A673 (cell line): ENCODE data around the gene SLC19A1. TPM values are rescaled to one million over a fixed set of nuclear protein-coding genes. Genes with fewer than 3 reads are reported as not detected.

Experiments
- BruUV-seq: library from RNA; stranded (reverse); fragments of 400-500 nt; replicated peaks from 2 replicates; lab custom pipeline; 2021; lab: Mats Ljungman, UMichigan
- CTCF ChIA-PET: fragments of 300-600 bp; sonication (Branson Sonifier 250); formaldehyde crosslinking; loops from one replicate; lab custom pipeline; 2022; ENCODE audit warnings: antibody characterized with exemption; lab: Charles Lee
- POLR2A ChIA-PET: fragments of 300-600 bp; sonication (Branson Sonifier 250); formaldehyde crosslinking; loops from one replicate; lab custom pipeline; 2022; ENCODE audit warnings: antibody characterized with exemption; ENCODE audit not compliant: low non-redundant PET; lab: Charles Lee
- DNase-seq: peaks from one replicate; pipeline ENCODE4 v3.0.0-alpha.2; 2015; ENCODE audit warnings: low spot score
- H3K27ac ChIP-seq: fragments of 200-600 bp; sonication (generic); 2 replicates; pipeline ENCODE4 v1.5.1; 2016; ENCODE audit warnings: mixed run types, low read depth, mild to moderate bottlenecking, mixed read lengths, antibody characterized with exemption, low read length; ENCODE audit not compliant: poor library complexity, severe bottlenecking
- H3K27me3 ChIP-seq: fragments of 200-600 bp; sonication (generic); replicated peaks from 2 replicates; pipeline ENCODE4 v1.6.1; 2017; ENCODE audit warnings: mixed run types, low read depth, mild to moderate bottlenecking, mixed read lengths, antibody characterized with exemption, low read length; ENCODE audit not compliant: insufficient read depth, poor library complexity
- H3K36me3 ChIP-seq: fragments of 200-600 bp; sonication (generic); 2 replicates; pipeline ENCODE4 v1.6.1; 2016; ENCODE audit warnings: mixed run types, mild to moderate bottlenecking, mixed read lengths, antibody characterized with exemption, low read length; ENCODE audit not compliant: insufficient read depth, poor library complexity, severe bottlenecking
- H3K4me1 ChIP-seq: fragments of 200-600 bp; sonication (generic); 2 replicates; pipeline ENCODE4 v1.6.1; 2017; ENCODE audit warnings: mixed run types, mild to moderate bottlenecking, mixed read lengths, antibody characterized with exemption, low read length; ENCODE audit not compliant: insufficient read depth, poor library complexity, severe bottlenecking
- H3K4me3 ChIP-seq: fragments of 200-600 bp; sonication (generic); 2 replicates; pipeline ENCODE4 v1.5.1; 2016; ENCODE audit warnings: low read depth, mixed run types, mild to moderate bottlenecking, mixed read lengths, low read length; ENCODE audit not compliant: poor library complexity, severe bottlenecking
- H3K9me3 ChIP-seq: fragments of 200-600 bp; sonication (generic); 2 replicates; pipeline ENCODE4 v1.6.1; 2016; ENCODE audit warnings: mixed run types, low read depth, mild to moderate bottlenecking, mixed read lengths, antibody characterized with exemption, low read length; ENCODE audit not compliant: poor library complexity, severe bottlenecking
- CTCF ChIP-seq: fragments of 300-800, 200-600 bp; sonication (generic); conservative IDR thresholded peaks from 2 replicates; pipeline ENCODE4 v1.5.1; 2017; ENCODE audit warnings: low read depth, mild to moderate bottlenecking, antibody characterized with exemption, low read length, moderate library complexity, mixed read lengths
- EZH2 ChIP-seq: fragments of 200-600 bp; sonication (generic); IDR thresholded peaks from 2 replicates; pipeline ENCODE4 v1.6.1; 2017; ENCODE audit warnings: borderline replicate concordance, low read depth, mild to moderate bottlenecking, mixed read lengths, antibody characterized with exemption, low read length; ENCODE audit not compliant: poor library complexity, severe bottlenecking
- intact Hi-C: fragments of 100-400 bp; cut with micrococcal nuclease; formaldehyde crosslinking; loops from one replicate; pipeline ENCODE4 v1.10.0; 2022; ENCODE audit not compliant: unreplicated experiment
- total RNA-seq: library from RNA; stranded (reverse); gene quantifications from 2 replicates; pipeline ENCODE4 v1.2.3, GENCODE V29; 2021

Gene SLC19A1
- total RNA-seq, 1 experiment from 2014 or later = 72.1 TPM

GRCh38 chr21:45522986-45523385 is 19.3 kb downstream of the SLC19A1 start:
- H3K4me3 ChIP-seq = no peak overlapping the region
- no peaks in the 10 kb centered on the region for H3K27me3 ChIP-seq
- DNase-seq = no peak
- POLR2A ChIA-PET = no interaction called here
- intact Hi-C loops = no loop called here
- CTCF ChIA-PET = no interaction called here
- no peaks in the 10 kb centered on the region for H3K4me1 ChIP-seq
- no peak for TF ChIP-seq EZH2
- no peak for TF ChIP-seq CTCF
- H3K9me3 ChIP-seq = peaks cover 38% of the 10 kb centered on the region
- no peak overlapping the region for H3K27ac ChIP-seq
- H3K36me3 ChIP-seq = peaks cover 68% of the 10 kb centered on the region
- BruUV-seq = no TSS peak

- peaks cover 70% of the 10 kb centered on the region for H3K36me3 ChIP-seq
- BruUV-seq = no TSS peak
- TF ChIP-seq EZH2 (no peak), CTCF (no peak)
- peaks cover 38% of the 10 kb centered on the region for H3K9me3 ChIP-seq
- H3K4me1 ChIP-seq = no peaks in the 10 kb centered on the region
- H3K27ac ChIP-seq = no peak overlapping the region
- ChIA-PET POLR2A (no interaction called here), CTCF (no interaction called here)
- no peaks in the 10 kb centered on the region for H3K27me3 ChIP-seq
- H3K4me3 ChIP-seq = no peak overlapping the region
- no peak for DNase-seq
- intact Hi-C loops = no loop called here
Observed at GRCh38 chr21:45522381-45522780, 19.9 kb downstream of the SLC19A1 start.

- TF ChIP-seq CTCF = no peak
- no peak for TF ChIP-seq EZH2
- no peak overlapping the region for H3K4me3 ChIP-seq
- H3K36me3 ChIP-seq = peaks cover 67% of the 10 kb centered on the region
- CTCF ChIA-PET = no interaction called here
- BruUV-seq = no TSS peak
- no peaks in the 10 kb centered on the region for H3K27me3 ChIP-seq
- peaks cover 38% of the 10 kb centered on the region for H3K9me3 ChIP-seq
- H3K4me1 ChIP-seq = no peaks in the 10 kb centered on the region
- H3K27ac ChIP-seq = no peak overlapping the region
- intact Hi-C loops = no loop called here
- no peak for DNase-seq
- POLR2A ChIA-PET = no interaction called here
Observed at GRCh38 chr21:45521241-45521640, 21.0 kb downstream of the SLC19A1 start.
